Activated T-helper 17 cell treated with anti-CD3 and anti-CD28 coated beads, Interleukin-2, amount 50 U/mL, for 72 hours (primary cell): ENCODE measurements around the gene FBXL19. TPM values are rescaled to one million over a fixed set of nuclear protein-coding genes. Genes with fewer than 3 reads are reported as not detected.

Experiments
- ATAC-seq: fragments of 150-1000 bp; cut with Tn5 transposase; replicated peaks from 2 replicates; pipeline ENCODE4 v1.10.0; 2021; ENCODE audit warnings: mild to moderate bottlenecking, moderate library complexity
- H3K27ac Mint-ChIP-seq: one replicate; pipeline ENCODE4 v1.8.0; 2022; ENCODE audit warnings: mixed read lengths
- H3K27me3 Mint-ChIP-seq: one replicate; pipeline ENCODE4 v1.8.0; 2022; ENCODE audit warnings: mixed read lengths
- H3K36me3 Mint-ChIP-seq: one replicate; pipeline ENCODE4 v1.8.0; 2022; ENCODE audit warnings: low read depth, mild to moderate bottlenecking, mixed read lengths
- H3K4me1 Mint-ChIP-seq: one replicate; pipeline ENCODE4 v1.8.0; 2022; ENCODE audit warnings: mixed read lengths
- H3K4me3 Mint-ChIP-seq: one replicate; pipeline ENCODE4 v1.8.0; 2022; ENCODE audit warnings: mild to moderate bottlenecking, mixed read lengths
- H3K9me3 Mint-ChIP-seq: one replicate; pipeline ENCODE4 v1.8.0; 2022; ENCODE audit warnings: mixed read lengths
- total RNA-seq, 2 donors: library from RNA; stranded (reverse); gene quantifications; one replicate each; pipeline ENCODE4 v1.2.3, GENCODE V29; 2022

The FBXL19 gene
- total RNA-seq, 2 donors from 2014 or later = 32.2 to 40.7 TPM

DNA sequence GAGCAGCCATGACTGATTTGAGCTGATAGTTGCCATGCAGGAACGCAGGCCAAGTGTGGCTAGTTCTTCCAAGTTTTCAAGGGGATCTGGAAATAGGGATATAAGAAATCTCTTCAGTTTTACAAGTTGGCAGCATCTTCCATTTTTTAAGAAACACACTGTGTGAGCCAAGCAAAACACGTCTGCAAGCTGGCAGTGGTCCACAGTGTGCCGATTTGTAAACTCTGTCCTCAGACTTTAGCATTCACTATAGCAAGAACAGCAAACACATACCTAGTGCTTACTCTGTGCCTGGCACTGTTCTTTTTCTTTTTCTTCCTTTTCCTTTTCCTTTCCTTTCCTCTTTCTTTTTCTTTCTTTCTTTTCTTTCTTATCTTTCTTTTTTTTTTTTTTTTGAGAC lies 28.4 kb downstream of the FBXL19 start:
- no peaks in the 10 kb centered on the region for H3K9me3 Mint-ChIP-seq
- H3K36me3 Mint-ChIP-seq = peaks cover 9% of the 10 kb centered on the region
- H3K4me1 Mint-ChIP-seq = peaks cover 5% of the 10 kb centered on the region
- ATAC-seq = no peak
- no peak overlapping the region for H3K4me3 Mint-ChIP-seq
- H3K27ac Mint-ChIP-seq = no peak overlapping the region
- no peaks in the 10 kb centered on the region for H3K27me3 Mint-ChIP-seq

GRCh38 chr16:30953111-30953510 lies 29.7 kb downstream of the FBXL19 start:
- H3K4me1 Mint-ChIP-seq = peaks cover 5% of the 10 kb centered on the region
- H3K36me3 Mint-ChIP-seq = peaks cover 18% of the 10 kb centered on the region
- H3K27me3 Mint-ChIP-seq = no peaks in the 10 kb centered on the region
- no peak for ATAC-seq
- H3K9me3 Mint-ChIP-seq = no peaks in the 10 kb centered on the region
- H3K4me3 Mint-ChIP-seq = no peak overlapping the region
- no peak overlapping the region for H3K27ac Mint-ChIP-seq

DNA sequence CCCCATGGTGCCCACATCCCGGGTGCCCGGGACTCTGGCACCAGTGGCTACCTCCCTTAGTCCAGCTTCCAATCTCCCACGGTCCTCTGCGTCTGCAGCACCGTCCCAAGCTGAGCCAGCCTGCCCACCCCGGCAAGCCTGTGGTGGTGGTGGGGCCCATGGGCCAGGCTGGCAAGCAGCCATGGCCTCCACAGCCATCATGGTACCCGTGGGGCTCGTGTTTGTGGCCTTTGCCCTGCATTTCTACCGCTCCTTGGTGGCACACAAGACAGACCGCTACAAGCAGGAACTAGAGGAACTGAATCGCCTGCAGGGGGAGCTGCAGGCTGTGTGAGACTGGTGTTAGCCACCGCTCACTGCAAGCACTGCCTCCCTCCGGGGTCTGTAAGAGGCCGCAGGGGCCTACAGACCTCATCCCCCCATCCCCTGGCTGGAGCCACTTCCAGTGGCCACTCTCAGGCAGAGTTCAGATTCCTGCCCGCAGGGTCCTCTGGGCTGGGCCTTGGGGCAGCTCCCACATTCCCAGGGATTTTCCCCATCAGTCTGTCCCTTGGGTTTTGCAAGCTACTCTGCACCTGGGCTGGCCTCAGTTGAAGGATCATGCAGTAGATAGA lies 30.2 kb downstream of the FBXL19 start:
- Mint-ChIP-seq H3K4me1 (peaks cover 5% of the 10 kb centered on the region), H3K27ac (no peak overlapping the region), H3K27me3 (no peaks in the 10 kb centered on the region), H3K4me3 (no peak overlapping the region), H3K9me3 (no peaks in the 10 kb centered on the region), H3K36me3 (peaks cover 22% of the 10 kb centered on the region)
- no peak for ATAC-seq

- Mint-ChIP-seq H3K4me1 (peaks cover 15% of the 10 kb centered on the region), H3K27ac (no peak overlapping the region), H3K27me3 (no peaks in the 10 kb centered on the region), H3K9me3 (no peaks in the 10 kb centered on the region), H3K4me3 (no peak overlapping the region), H3K36me3 (peaks cover 32% of the 10 kb centered on the region)
- ATAC-seq = no peak
Measured at GRCh38 chr16:30954993-30955392, 31.6 kb downstream of the FBXL19 start.

DNA sequence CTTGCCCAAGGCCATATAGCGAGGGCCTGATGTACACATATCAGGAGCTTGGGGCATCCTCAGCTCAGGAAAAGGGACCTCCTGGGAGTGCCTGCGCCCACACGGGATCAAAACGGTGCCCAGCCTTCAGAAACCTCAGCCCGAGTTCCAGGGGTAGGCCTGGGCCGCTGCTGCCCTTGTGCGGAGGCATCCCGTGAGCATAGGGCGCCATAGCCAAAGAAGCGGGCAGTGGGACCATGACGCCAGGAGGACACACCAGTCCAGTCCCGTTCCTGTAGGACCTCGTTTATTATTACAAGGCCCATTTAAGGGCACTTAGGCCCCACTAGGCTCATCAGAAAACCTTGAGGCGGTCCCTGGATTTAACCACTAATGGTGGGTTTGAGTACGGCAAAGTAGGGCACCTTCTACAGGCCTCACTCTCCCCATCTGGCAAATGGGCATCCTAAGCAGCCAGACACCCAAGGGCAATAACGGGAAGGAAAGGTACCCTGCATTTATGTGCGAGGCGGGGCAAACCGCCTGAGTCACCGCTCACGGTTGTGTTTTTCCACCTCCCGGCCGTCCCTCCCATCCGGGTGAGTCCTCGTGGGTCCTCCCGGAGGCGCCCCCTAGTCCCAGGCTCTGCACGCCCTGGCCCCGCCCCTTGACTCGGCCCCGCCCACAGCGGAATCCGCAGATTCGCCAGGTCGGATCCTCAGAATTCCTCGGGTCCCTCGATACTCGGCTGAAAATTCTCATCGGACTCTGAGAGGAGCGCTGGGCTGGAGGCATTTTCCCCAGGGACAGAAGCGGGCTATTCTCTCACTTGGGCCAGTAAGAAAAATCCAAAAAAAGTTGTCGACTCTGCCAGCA lies 33.5 kb downstream of the FBXL19 start:
- peaks cover 17% of the 10 kb centered on the region for H3K4me1 Mint-ChIP-seq
- peaks cover 45% of the 10 kb centered on the region for H3K36me3 Mint-ChIP-seq
- peak overlapping the region; percentile 91 for H3K4me3 Mint-ChIP-seq
- H3K27ac Mint-ChIP-seq = peak overlapping the region; percentile 98
- no peaks in the 10 kb centered on the region for H3K27me3 Mint-ChIP-seq
- ATAC-seq = peak; percentile 83
- H3K9me3 Mint-ChIP-seq = no peaks in the 10 kb centered on the region

DNA sequence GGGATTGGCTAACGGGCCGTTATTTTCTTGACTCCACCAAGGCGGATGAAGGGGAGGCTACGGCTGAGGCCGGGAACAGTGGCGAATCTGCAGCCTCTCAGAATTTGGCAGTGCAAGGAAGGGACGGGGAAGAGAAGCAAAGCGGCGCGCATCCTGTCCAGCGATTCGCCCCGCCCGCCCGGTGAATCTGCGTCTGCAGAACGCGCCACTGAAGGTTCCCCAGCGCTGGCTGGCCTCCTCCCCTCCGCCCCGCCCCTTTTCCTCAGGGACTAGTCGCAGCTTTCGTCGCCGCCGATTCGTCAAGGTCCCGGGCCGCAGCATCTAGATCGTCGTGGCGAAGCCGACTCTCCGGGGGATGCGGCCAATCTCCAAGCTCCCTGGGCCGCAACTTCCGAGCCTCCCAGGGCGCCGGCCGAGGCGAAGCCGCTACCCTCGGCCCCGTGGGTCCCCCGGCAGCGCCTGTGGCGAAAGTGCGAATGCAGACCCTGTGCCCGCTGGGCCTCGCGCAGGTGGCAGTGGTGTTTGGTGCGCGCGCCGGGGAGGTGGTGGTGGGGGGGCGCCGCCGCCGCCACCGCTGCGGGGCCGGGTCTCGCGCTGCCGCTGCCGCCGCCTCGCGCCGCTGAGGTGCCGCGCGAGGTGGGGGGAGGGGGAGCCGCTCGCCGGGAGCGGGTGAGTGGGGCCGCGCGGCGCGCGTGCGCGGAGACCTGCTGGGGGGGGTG lies 34.2 kb downstream of the FBXL19 start, which contains the start of gene SETD1A:
SETD1A (plus strand) TSS at position 299 of the 719 bp plus-strand sequence. CDS start 978 bp downstream, outside the sequence.
- H3K4me1 Mint-ChIP-seq = peaks cover 17% of the 10 kb centered on the region
- H3K9me3 Mint-ChIP-seq = no peaks in the 10 kb centered on the region
- peak within 1 kb of the TSS; percentile 91 for H3K4me3 Mint-ChIP-seq
- peaks cover 53% of the 10 kb centered on the region for H3K36me3 Mint-ChIP-seq
- peak within 1 kb of the TSS; percentile 98 for H3K27ac Mint-ChIP-seq
- H3K27me3 Mint-ChIP-seq = no peaks in the 10 kb centered on the region
- ATAC-seq = peak; percentile 90

- ATAC-seq = no peak
- H3K36me3 Mint-ChIP-seq = peaks cover 61% of the 10 kb centered on the region
- no peaks in the 10 kb centered on the region for H3K9me3 Mint-ChIP-seq
- peaks cover 17% of the 10 kb centered on the region for H3K4me1 Mint-ChIP-seq
- peak overlapping the region; percentile 79 for H3K27ac Mint-ChIP-seq
- H3K27me3 Mint-ChIP-seq = no peaks in the 10 kb centered on the region
- peak overlapping the region; percentile 81 for H3K4me3 Mint-ChIP-seq
Measured at GRCh38 chr16:30958175-30959079, 35.1 kb downstream of the FBXL19 start.

DNA sequence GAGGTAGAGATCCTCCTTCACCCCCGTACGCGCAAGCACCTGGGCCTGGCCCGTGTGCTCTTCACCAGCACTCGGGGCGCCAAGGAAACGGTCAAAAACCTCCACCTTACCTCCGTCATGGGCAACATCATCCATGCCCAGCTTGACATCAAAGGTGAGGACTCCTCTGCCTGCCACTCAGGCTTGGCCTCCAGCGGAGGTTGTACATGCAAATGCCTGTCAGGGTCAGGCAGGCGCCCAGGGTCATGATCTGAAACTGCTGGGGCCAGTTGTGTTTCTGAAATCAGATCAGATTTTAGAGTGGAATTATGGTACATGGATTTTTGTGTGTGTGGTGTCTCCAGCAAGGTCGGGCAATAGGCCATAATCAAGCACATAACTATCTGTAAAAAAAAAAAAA lies 38.0 kb downstream of the FBXL19 start:
- no peak for ATAC-seq
- Mint-ChIP-seq H3K36me3 (peaks cover 91% of the 10 kb centered on the region), H3K4me3 (no peak overlapping the region), H3K9me3 (no peaks in the 10 kb centered on the region), H3K27ac (no peak overlapping the region), H3K27me3 (no peaks in the 10 kb centered on the region), H3K4me1 (peaks cover 22% of the 10 kb centered on the region)

- Mint-ChIP-seq H3K27me3 (no peaks in the 10 kb centered on the region), H3K36me3 (peaks cover 100% of the 10 kb centered on the region), H3K4me1 (peaks cover 20% of the 10 kb centered on the region), H3K27ac (no peak overlapping the region), H3K4me3 (no peak overlapping the region), H3K9me3 (no peaks in the 10 kb centered on the region)
- no peak for ATAC-seq
Measured at GRCh38 chr16:30963925-30964511, 40.6 kb downstream of the FBXL19 start.

GRCh38 chr16:30964574-30965226 lies 41.3 kb downstream of the FBXL19 start:
- H3K4me1 Mint-ChIP-seq = peaks cover 13% of the 10 kb centered on the region
- no peak for ATAC-seq
- H3K27me3 Mint-ChIP-seq = no peaks in the 10 kb centered on the region
- no peak overlapping the region for H3K4me3 Mint-ChIP-seq
- H3K9me3 Mint-ChIP-seq = no peaks in the 10 kb centered on the region
- no peak overlapping the region for H3K27ac Mint-ChIP-seq
- H3K36me3 Mint-ChIP-seq = peaks cover 100% of the 10 kb centered on the region

DNA sequence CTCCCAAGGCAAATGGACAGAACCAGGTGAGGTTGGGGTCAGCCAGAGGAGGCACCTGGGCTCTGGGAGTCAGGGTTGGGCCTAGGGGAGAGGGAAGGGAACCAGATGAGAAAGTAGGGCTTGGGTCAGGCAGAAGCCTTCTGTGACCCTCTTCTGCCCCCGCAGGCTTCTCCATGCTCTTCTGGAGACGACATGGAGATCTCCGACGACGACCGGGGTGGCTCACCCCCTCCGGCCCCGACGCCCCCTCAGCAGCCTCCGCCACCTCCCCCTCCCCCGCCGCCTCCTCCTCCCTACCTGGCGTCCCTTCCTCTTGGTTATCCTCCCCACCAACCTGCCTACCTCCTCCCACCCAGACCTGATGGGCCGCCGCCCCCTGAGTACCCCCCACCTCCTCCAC lies 42.1 kb downstream of the FBXL19 start:
- ATAC-seq = no peak
- Mint-ChIP-seq H3K27ac (no peak overlapping the region), H3K27me3 (no peaks in the 10 kb centered on the region), H3K4me1 (peaks cover 6% of the 10 kb centered on the region), H3K4me3 (no peak overlapping the region), H3K9me3 (no peaks in the 10 kb centered on the region), H3K36me3 (peaks cover 100% of the 10 kb centered on the region)

GRCh38 chr16:30966033-30966619 lies 42.8 kb downstream of the FBXL19 start:
- Mint-ChIP-seq H3K27ac (no peak overlapping the region), H3K9me3 (no peaks in the 10 kb centered on the region), H3K27me3 (no peaks in the 10 kb centered on the region), H3K36me3 (peaks cover 100% of the 10 kb centered on the region), H3K4me1 (peaks cover 5% of the 10 kb centered on the region), H3K4me3 (no peak overlapping the region)
- no peak for ATAC-seq

DNA sequence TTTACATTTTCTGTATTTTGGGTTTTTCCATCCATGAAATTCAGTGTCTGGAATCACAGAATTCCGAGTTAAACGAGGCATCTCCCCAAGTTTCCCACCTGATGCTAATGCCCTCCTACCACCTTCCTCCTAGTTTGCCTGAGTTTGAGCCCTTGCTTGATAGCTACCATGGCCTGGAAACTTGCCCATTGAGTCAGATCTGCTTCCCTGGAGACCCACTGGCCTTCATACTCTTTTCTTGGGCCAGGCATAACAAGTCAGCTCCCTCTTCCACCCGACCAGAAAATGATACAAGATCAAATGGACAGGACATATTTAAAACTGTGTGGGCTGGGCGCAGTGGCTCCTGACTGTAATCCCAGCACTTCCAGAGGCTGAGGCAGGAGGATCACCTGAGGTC lies 44.4 kb downstream of the FBXL19 start:
- Mint-ChIP-seq H3K4me3 (no peak overlapping the region), H3K9me3 (no peaks in the 10 kb centered on the region), H3K4me1 (peaks cover 5% of the 10 kb centered on the region), H3K27me3 (no peaks in the 10 kb centered on the region), H3K27ac (no peak overlapping the region), H3K36me3 (peaks cover 100% of the 10 kb centered on the region)
- no peak for ATAC-seq
